HepG2 (cell line): Measurements from ENCODE around the gene NFIL3. TPM values are rescaled to one million over a fixed set of nuclear protein-coding genes. Genes with fewer than 3 reads are reported as not detected.
A peak's percentile ranks its signal among the peaks of the same experiment; 100 is the strongest.

Experiments used
- AFF4 ChIP-seq: sonication (generic); formaldehyde crosslinking; IDR thresholded peaks from 2 replicates; pipeline ENCODE4 v1.4.0; 2020; ENCODE audit warnings: missing genetic modification reagents
- ATF3 ChIP-seq: sonication (generic); formaldehyde crosslinking; IDR thresholded peaks from 2 replicates; pipeline ENCODE4 v1.4.0; 2020; ENCODE audit warnings: missing genetic modification reagents
- BRD4 ChIP-seq: sonication (generic); formaldehyde crosslinking; IDR thresholded peaks from 2 replicates; pipeline ENCODE4 v1.4.0; 2020; ENCODE audit warnings: missing genetic modification reagents
- CCDC6 ChIP-seq: sonication (generic); formaldehyde crosslinking; IDR thresholded peaks from 2 replicates; pipeline ENCODE4 v1.8.1; 2022; ENCODE audit warnings: mild to moderate bottlenecking, missing genetic modification reagents, moderate library complexity
- DDIT3 ChIP-seq: sonication (generic); formaldehyde crosslinking; IDR thresholded peaks from 2 replicates; pipeline ENCODE4 v1.4.0; 2020; ENCODE audit warnings: mild to moderate bottlenecking, missing genetic modification reagents
- FOXO1 ChIP-seq: sonication (generic); formaldehyde crosslinking; IDR thresholded peaks from 2 replicates; pipeline ENCODE4 v1.4.0; 2020; ENCODE audit warnings: missing genetic modification reagents
- HMG20A ChIP-seq: IDR thresholded peaks from 2 replicates; pipeline ENCODE4 v1.6.1; 2016; ENCODE audit warnings: borderline replicate concordance
- HNRNPK ChIP-seq: fragments of 200-400 bp; formaldehyde crosslinking; IDR thresholded peaks from 2 replicates; pipeline ENCODE4 v1.6.1; 2018; ENCODE audit warnings: low read length, low read depth, moderate library complexity, mild to moderate bottlenecking; ENCODE audit not compliant: poor library complexity, severe bottlenecking
- LCORL ChIP-seq, 2 experiments: fragments of 450-650 bp in 1 of 2; sonication (generic) in 1 of 2; formaldehyde crosslinking in 1 of 2; IDR thresholded peaks; 2 replicates each; pipeline versions ENCODE4 v1.5.0 to v1.6.1; 2017 to 2020; ENCODE audit warnings: antibody characterized with exemption in 1 of 2, missing genetic modification reagents in 1 of 2
- NFE2L1 ChIP-seq: sonication (generic); formaldehyde crosslinking; IDR thresholded peaks from 2 replicates; pipeline ENCODE4 v1.4.0; 2020; ENCODE audit warnings: missing genetic modification reagents, mild to moderate bottlenecking, borderline replicate concordance
- NR2F2 ChIP-seq: IDR thresholded peaks from 2 replicates; pipeline ENCODE4 v1.6.1; 2012; ENCODE audit warnings: low read depth, inconsistent platforms, borderline replicate concordance
- POGZ ChIP-seq: sonication (generic); formaldehyde crosslinking; IDR thresholded peaks from 2 replicates; pipeline ENCODE4 v1.4.0; 2020; ENCODE audit warnings: mild to moderate bottlenecking, missing genetic modification reagents
- PRMT3 ChIP-seq: sonication (generic); formaldehyde crosslinking; IDR thresholded peaks from 2 replicates; pipeline ENCODE4 v1.8.1; 2022; ENCODE audit warnings: low read depth, mild to moderate bottlenecking, moderate library complexity, missing genetic modification reagents, borderline replicate concordance
- RFX5 ChIP-seq: IDR thresholded peaks from 2 replicates; pipeline ENCODE4 v1.6.1; 2011; ENCODE audit warnings: low read depth, low read length, improper control_type of control experiment
- RXRA ChIP-seq: sonication (generic); formaldehyde crosslinking; IDR thresholded peaks from 2 replicates; pipeline ENCODE4 v1.5.1; 2020; ENCODE audit warnings: missing genetic modification reagents
- SIN3A ChIP-seq: IDR thresholded peaks from 2 replicates; pipeline ENCODE4 v1.6.1; 2011; ENCODE audit warnings: low read depth, mild to moderate bottlenecking, control low read depth, low read length, borderline replicate concordance
- TGIF2 ChIP-seq: IDR thresholded peaks from 2 replicates; pipeline ENCODE4 v1.6.1; 2016; ENCODE audit warnings: control low read depth, missing compliant biosample characterization
- ZGPAT ChIP-seq: IDR thresholded peaks from 2 replicates; pipeline ENCODE4 v1.6.1; 2016; ENCODE audit warnings: mild to moderate bottlenecking
- ZNF264 ChIP-seq: sonication (generic); formaldehyde crosslinking; IDR thresholded peaks from 2 replicates; pipeline ENCODE4 v1.4.0; 2020; ENCODE audit warnings: missing genetic modification reagents
- ZNF367 ChIP-seq: sonication (generic); formaldehyde crosslinking; IDR thresholded peaks from 2 replicates; pipeline ENCODE4 v1.4.0; 2020; ENCODE audit warnings: missing genetic modification reagents, borderline replicate concordance
- ZNF44 ChIP-seq: sonication (generic); formaldehyde crosslinking; IDR thresholded peaks from 2 replicates; pipeline ENCODE4 v1.5.1; 2020; ENCODE audit warnings: mild to moderate bottlenecking, missing genetic modification reagents
- ZNF761 ChIP-seq: sonication (generic); formaldehyde crosslinking; conservative IDR thresholded peaks from 2 replicates; pipeline ENCODE4 v1.4.0; 2020; ENCODE audit warnings: mild to moderate bottlenecking, missing genetic modification reagents
- ZNF768 ChIP-seq: sonication (generic); formaldehyde crosslinking; IDR thresholded peaks from 2 replicates; pipeline ENCODE4 v1.4.0; 2020; ENCODE audit warnings: missing genetic modification reagents
- polyA plus RNA-seq, 8 experiments: library from polyadenylated mRNA; depleted of rRNA in 3 of 8; stranded (reverse) in 7 of 8; unstranded in 1 of 8; fragments of >200 nt; fragmentation: Illumina TruSeq in 4 of 8; extraction: Trizol in 4 of 8; gene quantifications; 2 replicates each; pipeline versions ENCODE4 v1.2.1 to v1.2.3, GENCODE V29; 2011 to 2016; ENCODE audit warnings: low read depth in 4 of 8, missing spikeins in 1 of 8, mixed read lengths in 1 of 8; ENCODE audit not compliant: insufficient read depth in 1 of 8
- total RNA-seq, 5 experiments: library from RNA; depleted of rRNA; stranded (reverse); fragments of >200 nt; fragmentation: Illumina TruSeq; extraction: Trizol; gene quantifications; 2 replicates each; pipeline ENCODE4 v1.2.3, GENCODE V29; 2016; ENCODE audit warnings: low read depth in 1 of 5

Gene NFIL3
- total and polyA plus RNA-seq, 2 of the 13 experiments (the other 11 are each of a cell fraction or from before 2014, with no cell fraction given), result 46.6 to 54.2 TPM

- TF ChIP-seq RFX5, result no peak
- peak; percentile 77 for TF ChIP-seq HMG20A
- no peak for TF ChIP-seq POGZ (CRISPR knock-in tag)
- TF ChIP-seq SIN3A, result peak; percentile 83
- TF ChIP-seq NR2F2, result peak; percentile 39; the same call in 1 of the 2 replicates
- TF ChIP-seq ZNF367 (CRISPR knock-in tag), result 0 out of 2 replicates have a peak, but pooled peaks have one; percentile 41
- peak; percentile 61; the same call in 1 of the 2 replicates for TF ChIP-seq ZNF264 (CRISPR knock-in tag)
- no peak for TF ChIP-seq HNRNPK
- no peak for TF ChIP-seq ZNF768 (CRISPR knock-in tag)
- TF ChIP-seq ZNF761 (CRISPR knock-in tag), result peak; percentile 58; the same call in 1 of the 2 replicates
- TF ChIP-seq AFF4 (CRISPR knock-in tag), result 0 out of 2 replicates have a peak, but pooled peaks have one; percentile 69
- TF ChIP-seq CCDC6 (CRISPR knock-in tag), result peak; percentile 69; the same call in 1 of the 2 replicates
- TF ChIP-seq ZGPAT (CRISPR knock-in tag), result peak; percentile 82
- no peak for TF ChIP-seq BRD4 (CRISPR knock-in tag)
- TF ChIP-seq RXRA (CRISPR knock-in tag), result peak; percentile 38; the same call in 1 of the 2 replicates
- TF ChIP-seq ZNF44 (CRISPR knock-in tag), result no peak
- TF ChIP-seq TGIF2, result peak; percentile 85
- TF ChIP-seq FOXO1 (CRISPR knock-in tag), result 0 out of 2 replicates have a peak, but pooled peaks have one; percentile 51
- peak; percentile 97 for TF ChIP-seq ATF3
- TF ChIP-seq LCORL (IDR thresholded peaks at IDR 0.05), result no peak
- TF ChIP-seq LCORL (CRISPR knock-in tag; IDR thresholded peaks at IDR 0.05), result peak; percentile 78
- peak; percentile 85; the same call in 1 of the 2 replicates for TF ChIP-seq DDIT3
- no peak for TF ChIP-seq NFE2L1 (CRISPR knock-in tag)
- no peak for TF ChIP-seq PRMT3 (CRISPR knock-in tag)
Measured at GRCh38 chr9:91419222-91420191, 4.1 kb downstream of the NFIL3 start (continued).
